LoVo (cell line): Measurements from ENCODE around the gene MCAM.

Experiments
- DNase-seq: peaks from one replicate; pipeline ENCODE4 v3.0.0-alpha.2; 2016; ENCODE audit warnings: low spot score

Gene MCAM

DNA sequence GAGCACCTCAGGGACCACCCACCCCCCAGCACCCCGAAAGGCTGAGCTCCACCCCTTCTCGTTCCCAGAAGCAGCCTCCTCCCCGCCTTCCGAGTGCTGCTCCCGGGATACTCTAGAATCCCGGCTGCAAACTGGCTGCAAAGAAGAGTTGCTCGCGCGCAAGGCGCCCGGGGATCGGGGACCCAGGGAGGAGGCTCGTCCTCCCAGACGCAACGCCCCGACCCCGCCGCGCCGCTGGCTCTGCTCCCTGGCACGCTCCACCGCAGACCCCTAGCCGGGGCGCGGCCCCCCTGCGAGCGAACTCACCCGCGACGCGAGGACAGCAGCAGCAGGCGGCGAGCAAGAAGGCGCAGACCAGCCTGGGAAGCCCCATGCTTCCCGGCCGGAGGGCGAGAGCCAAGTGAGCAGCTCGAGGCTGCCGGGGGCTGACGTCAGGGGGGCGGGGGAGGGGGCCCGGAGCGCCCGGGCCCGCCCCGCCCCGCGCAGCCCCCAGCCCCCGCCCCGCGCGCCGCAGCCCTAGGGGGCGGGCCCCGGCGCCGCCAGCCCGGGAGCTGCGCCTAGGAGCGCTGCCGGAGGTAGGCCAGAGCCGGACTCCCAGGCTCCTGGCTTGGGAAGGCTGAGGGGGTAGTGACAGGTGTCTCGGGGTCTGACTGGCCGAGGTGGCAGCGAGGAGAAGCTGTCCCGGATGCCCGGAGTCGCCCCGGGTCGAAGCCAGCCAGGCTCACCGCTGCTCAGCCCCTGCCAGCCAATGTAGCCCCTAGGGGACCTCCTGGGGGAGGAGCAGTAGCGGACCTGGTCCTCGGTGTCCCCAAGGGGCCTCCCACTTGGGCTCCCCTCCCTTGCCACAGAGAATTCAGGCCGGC, at the start of gene MCAM:
MCAM (minus strand) TSS at position 402 of the 863 bp plus-strand sequence; CDS start at position 373, 29 bp downstream.
- no peak for DNase-seq

- no peak for DNase-seq
These were observed 48.2 kb upstream of the MCAM start for GRCh38 chr11:119365071-119365591.

DNA sequence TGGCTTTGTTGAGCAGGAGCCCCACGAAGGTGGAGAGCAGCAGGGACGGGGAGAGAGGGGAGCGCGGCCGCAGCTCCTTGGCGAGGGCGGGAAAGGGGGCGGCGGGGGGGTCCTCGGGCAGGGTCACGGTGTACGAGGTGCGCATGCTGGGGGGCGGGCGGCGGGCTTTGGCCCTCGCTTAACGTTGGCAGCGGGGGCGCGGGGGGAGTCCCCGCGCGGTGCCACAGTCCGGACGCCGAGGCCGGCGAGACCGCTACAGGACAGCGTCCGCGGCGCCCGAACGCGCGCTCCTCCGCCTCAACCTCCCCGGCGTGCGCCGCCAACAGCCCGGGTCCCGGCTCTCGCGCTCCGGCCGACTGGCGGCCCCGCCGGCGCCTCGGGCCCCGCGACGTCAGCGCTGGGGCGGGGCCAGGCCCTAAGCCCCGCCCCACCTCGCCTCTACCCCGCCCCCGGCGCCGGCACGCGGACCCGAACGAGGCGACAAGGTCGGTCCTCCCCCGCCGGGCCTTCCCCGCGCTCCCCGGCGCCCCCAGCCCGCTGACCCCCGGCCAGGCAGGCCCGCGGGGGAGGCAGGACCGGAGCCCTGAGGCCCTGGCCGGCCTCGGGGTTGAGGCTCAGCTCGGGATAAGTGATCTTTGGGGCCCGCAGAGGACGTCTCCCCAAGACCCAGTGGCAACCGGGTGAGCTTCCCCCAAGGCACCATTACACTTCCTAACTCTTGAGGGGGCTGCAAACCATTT, 47.1 kb upstream of the MCAM start:
- peak; percentile 75 for DNase-seq

DNA sequence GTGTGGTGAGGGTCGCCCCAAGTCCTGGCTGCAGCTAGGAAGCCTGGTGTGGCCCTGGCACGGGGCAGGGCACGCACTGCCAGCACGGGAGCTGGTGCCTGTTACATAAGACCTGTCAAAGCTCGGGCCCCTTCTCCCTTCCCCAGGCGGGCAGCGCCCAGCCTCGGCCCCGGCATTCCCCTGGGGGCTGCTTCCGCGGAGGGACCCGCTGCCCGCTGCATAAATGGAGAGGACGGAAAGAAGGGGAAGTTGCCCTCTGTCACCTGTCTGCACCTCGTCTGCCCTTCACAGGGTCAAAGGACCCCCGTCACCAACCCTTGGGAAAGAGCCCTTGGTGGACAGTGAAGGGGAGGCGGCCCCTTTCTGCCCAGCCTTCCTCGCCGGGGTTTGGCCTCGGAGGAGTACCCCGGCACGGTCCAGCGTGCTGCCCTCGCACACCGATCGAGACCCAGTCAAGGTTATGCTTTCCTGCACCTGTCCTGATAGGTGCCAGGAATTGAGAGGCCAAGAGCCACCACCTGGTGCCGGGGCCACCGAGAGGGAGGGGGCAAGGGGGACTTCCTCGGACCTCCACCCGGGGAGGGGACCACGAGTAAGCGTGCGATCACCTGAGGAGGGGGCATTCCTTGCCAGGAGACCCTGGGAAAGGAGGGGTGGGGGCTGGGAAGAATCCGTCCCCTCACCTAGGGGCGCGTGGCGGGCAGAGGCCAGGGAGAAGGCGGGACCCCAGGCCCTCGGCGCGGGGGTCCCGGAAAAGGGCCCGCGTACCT, 46.3 kb upstream of the MCAM start:
- no peak for DNase-seq

- DNase-seq, result no peak
These were observed 45.8 kb upstream of the MCAM start for GRCh38 chr11:119362741-119363080.

DNA sequence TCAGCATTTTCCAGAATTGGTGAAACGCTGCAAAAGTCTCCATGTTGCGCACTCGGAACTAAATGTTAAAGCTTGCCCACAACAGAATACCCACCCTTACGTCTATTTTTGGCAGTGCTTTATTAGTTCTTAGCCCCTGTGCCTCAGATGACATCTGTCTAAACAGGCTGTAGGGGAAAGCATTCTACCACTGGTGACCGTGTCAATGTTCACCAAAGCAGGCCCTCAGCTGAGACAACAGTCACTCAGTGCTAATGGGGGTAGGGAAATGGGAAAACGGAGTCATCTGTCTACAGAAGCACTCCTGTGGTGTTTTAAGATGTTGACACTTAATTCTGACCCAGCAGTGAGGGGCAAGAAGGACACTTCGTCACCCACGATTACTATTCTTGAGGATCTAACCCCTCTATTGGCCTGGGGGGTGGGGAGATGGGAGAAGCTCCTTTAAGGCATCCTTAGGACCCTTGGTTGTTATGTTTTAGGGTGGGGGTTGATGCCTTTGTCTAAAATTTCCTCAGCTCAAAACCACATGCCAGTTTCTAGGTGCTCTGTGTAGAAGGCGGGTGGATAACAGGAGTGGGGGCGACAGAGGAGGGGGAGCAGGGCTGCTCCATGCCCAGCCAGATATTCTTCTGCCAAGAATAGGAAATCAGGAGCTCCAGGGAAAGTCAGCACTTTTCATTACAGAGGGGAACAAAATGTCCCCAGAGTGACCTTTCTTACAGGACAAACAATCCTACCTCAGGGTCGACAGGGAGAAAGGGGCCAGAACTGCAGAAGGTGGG, 45.2 kb upstream of the MCAM start:
- no peak for DNase-seq

DNA sequence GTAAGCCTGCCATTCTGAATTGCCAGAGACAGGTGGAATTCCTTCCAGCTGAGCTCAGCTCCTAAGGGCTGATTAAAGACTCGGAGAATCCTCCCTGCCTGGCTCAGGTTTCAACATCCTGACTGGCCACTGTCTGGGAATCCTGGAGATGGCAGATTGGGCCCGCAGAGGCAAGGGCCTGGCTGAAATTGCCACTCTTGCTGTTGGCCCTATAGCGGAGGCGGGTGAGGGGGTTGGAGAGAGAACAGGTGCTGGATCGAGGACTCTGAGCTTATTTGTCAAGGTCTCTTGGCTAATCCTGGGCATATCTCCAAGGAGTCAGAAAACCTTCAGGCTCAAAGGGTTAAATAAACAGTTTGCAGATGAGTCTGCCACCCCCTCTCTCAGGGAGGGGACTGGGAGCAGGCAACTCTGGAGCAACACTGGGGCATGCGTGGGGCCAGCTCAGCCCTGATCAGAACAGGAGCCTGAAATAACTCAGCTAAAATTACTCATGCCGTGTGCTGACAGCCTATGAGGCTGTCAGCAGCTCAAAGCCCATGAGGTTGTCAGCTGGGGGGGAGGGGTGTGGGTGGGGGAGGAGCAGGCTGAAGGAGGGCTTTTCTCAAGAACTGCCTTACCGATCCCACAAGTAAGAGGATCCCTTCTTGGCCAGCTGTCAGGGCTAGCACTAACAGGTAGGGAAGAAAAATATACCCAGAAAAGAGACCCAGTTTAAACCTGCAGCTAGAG, 44.3 kb upstream of the MCAM start:
- peak; percentile 18 for DNase-seq

DNA sequence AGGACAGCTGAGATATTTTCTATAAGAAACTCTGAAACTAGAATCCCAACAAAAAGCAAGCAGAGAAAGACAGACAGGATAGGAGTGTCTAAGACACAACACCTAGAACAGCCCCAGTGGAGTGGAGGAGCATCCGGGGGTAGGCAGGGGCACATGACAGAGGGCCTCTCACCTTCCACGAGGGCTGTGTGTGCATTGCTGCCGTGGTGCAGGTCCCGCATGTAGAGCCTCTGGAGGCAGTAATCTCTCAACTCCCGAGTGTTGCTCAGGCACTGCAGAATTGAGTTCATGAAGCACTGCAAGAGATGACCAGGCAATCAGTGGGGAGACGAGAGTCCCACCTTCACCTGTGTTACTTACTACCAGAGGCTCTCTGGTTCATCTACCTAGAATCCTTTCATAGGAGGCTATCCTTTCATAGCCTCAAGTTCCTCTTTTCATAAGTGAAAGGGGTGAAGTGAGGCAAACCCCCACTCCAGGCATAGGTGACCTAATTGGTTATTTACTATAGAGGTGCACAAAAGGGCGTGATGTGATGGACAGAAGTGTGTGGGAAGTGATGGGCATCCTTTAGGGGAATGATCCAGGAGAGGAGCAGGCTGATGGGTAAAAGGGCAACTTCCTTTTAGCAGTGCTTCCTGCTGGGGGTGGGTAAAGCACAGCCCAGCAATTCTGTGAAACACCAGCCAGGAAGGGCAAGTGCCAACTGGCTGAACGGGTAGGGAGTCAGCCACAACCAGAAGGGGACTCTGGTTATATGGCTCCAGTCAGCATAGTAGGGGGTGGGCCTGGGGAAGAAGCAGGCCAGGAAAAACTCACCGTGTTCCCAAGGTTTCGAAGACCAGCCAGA, 42.7 kb upstream of the MCAM start:
- no peak for DNase-seq

GRCh38 chr11:119357074-119357473, 40.1 kb upstream of the MCAM start:
- no peak for DNase-seq

DNA sequence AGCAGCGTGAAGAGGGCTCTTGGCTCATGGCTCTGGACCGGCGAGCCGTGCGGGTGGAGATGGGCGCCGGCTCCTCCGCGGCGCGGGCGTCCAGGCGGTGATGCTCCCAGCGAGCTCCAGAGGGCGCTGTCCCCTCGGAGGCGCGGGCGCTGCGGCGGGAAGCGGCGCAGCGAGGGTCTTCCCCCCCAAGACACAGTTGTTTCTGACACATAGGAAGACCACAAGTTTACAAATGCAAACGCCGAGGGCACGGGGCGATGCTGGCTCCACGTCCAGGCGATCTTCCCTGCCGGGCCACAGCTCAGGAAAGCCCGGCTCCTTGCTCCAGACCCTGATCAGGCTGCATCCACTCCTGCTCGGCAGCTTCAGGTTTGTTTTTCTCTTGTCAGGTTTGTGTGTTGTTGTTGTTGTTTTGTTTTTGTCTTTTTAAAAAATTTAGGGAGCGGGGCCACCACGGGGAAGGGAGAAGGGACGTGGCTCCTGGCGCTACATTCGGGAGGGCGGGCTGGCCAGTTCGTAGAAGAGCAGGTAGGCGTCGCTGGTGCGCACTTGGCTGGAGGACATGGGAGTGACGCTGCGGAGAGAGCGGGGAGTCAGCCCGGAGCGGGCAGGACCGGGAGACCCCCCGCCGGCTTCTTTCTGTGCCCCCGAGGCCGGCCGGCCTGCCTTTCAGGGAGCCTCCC, 39.6 kb upstream of the MCAM start:
- DNase-seq, result peak; percentile 81

GRCh38 chr11:119355091-119355843, 38.3 kb upstream of the MCAM start:
- DNase-seq, result no peak

DNA sequence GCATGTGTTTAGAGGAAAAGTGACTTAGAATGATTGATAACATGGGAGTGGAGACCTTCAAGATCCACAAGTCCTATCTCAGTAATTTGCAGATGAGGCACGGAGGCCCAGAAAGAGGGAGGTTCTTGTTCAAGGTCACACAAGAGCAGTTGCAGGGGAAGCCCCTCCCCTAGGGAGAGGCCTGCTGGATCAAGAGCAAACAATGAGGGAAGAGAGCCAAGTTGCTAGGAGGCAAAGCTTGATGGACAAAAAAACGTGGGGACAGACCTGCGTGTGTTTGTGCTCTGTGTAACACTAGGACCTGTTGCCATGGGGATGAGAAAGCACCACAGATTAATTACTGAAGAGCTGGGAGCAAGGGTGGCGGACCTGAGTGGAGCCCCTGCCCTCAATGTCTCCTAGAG, 35.9 kb upstream of the MCAM start:
- DNase-seq, result no peak

- no peak for DNase-seq
These were observed 34.3 kb upstream of the MCAM start for GRCh38 chr11:119351232-119351631.

- DNase-seq, result no peak
These were observed 33.4 kb upstream of the MCAM start for GRCh38 chr11:119350302-119350701.

- no peak for DNase-seq
These were observed 31.1 kb upstream of the MCAM start for GRCh38 chr11:119347940-119348605.

DNA sequence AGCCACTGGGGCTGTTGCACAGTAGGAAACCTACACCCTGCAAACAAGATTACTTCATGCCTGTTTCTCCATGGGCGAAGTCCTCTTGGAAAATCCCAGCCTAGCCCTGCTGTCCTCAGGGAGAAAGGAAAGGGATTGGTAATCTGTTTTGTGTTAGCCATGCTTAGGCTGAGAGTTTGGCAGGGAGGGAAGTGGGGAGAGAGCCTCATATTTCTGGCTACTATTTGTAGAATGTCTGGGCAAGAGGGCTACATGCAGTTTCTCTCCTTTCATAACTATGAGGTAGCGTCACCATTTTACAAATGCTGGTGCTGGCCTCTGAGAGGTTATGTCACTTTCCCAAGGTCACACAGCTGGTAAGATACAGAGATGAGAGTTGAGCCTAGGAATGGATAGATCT, 30.3 kb upstream of the MCAM start:
- DNase-seq, result no peak

- DNase-seq, result no peak
These were observed 29.7 kb upstream of the MCAM start, which contains the start of gene MFRP for GRCh38 chr11:119346605-119347004. TSS of gene MFRP (minus strand) at chr11:119346705. CDS start at chr11:119346513, 192 bp downstream.

- DNase-seq, result no peak
These were observed 28.8 kb upstream of the MCAM start for GRCh38 chr11:119345685-119346084.
